KG1 (cell line): ENCODE results near the gene SFN.
A peak's percentile ranks its signal among the peaks of the same experiment; 100 is the strongest.
"Not testable (repeated sequence)": the region's sequence is repeated elsewhere in the genome, so short reads cannot be mapped to it uniquely, and the experiment has no call there.

Experiments
- DNase-seq: peaks from one replicate; lab custom pipeline; 2025; lab: John Stamatoyannopoulos, UW

Gene SFN

DNA sequence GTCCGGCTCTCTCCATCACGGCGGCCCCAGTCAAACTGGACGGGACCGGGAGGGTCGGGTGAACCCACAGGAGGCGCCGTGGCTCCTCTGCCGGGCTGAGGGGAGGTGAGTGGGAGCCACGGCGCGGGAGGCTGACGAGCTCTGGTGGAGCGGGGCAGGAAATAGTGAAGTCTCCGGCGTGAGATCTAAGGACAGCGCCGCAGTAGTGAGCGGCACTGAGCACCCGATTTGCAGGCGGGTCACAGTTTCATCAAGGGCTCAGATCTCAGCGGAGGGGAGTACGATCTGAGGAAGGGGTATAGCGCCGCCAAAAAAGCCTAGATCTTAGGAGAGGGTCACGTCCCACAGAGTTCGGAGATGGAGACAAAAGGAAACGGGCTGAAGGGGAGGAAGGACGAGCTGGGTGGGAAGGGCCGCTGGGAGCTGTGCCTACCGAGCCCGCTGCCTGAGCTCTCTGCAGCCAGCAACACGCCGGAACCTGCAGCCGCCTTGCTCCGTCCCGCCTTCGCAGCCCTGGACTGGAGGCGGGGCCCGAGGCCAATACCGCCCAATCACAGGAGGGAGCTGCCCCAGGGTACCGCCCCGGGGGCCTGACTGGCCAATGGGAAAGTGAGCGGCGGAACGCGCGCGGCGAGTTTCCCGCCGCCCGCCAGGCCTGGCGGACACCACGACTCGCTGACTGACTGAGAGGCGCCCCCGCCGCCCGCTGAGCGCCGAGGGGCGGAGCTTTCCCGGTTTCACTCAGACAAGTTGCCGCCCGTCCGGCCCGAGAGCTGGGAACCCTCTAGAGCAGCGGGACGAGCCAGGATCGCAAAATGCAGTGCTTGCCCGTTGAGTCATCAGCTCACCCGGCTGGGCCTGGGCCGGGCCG lies 1.9 kb downstream of the SFN start:
- peak; percentile 97 for DNase-seq

DNA sequence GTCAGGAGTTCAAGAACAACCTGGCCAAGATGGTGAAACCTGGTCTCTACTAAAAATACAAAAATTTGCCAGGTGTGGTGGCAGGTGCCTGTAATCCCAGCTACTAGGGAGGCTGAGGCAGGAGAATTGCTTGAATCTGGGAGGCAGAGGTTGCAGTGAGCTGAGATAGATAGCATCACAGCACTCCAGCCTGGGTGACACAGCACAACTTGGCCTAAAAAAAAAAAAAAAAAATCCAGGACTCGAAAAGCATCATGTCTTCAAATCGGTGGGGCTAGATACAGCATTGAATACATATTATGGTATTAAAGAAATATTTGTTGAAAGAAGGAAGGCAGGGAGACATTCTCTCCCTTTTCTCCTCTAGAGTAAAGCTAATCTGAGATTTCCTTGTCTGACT lies 10.1 kb downstream of the SFN start:
- not testable (repeated sequence) for DNase-seq

DNA sequence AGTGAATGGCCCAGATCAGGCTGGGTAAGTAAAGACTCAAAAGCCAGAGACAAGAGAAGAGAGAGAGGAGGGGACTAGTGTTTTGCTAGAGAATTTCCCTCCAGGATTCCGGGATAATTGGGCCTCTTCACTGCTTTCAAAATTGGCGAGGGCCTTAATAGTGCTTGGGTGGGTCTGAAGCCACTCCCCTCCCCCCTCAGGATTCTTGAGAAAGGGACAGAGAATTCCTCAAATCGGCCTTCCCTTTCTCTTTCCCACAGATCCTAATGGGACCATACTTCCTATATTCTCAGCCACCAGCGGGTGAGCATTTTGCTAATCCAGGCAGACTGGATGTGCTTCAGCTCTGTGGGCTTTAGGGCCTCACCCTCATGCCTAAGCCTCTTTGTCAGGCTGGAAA lies 11.9 kb downstream of the SFN start:
- DNase-seq: no peak

DNA sequence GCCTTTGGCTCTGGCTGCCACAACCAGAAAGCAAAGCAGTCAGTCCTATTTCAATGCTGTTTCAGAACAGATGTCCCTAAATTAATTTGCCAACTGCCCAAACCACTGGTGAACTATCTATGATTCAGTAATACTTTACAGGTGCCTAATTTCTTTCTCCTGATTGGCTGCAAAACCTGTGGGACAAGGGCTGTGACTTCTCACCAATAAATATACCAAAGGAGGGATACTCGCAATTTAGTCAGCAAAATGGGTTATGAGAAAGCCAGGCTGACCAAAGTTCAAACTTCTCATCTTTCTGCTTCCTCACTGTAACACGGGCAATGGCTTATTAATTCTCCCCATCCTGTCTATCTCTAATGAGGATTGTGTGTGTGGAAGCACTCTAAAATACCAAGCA lies 14.4 kb downstream of the SFN start:
- no peak for DNase-seq

- DNase-seq: no peak
Observed at GRCh38 chr1:26879793-26880192, 16.8 kb downstream of the SFN start.

GRCh38 chr1:26881611-26882010 lies 18.7 kb downstream of the SFN start:
- DNase-seq: not testable (repeated sequence)

GRCh38 chr1:26882696-26883463 lies 19.9 kb downstream of the SFN start:
- no peak for DNase-seq

- DNase-seq: peak; percentile 4
Observed at GRCh38 chr1:26887125-26887524, 24.2 kb downstream of the SFN start.

DNA sequence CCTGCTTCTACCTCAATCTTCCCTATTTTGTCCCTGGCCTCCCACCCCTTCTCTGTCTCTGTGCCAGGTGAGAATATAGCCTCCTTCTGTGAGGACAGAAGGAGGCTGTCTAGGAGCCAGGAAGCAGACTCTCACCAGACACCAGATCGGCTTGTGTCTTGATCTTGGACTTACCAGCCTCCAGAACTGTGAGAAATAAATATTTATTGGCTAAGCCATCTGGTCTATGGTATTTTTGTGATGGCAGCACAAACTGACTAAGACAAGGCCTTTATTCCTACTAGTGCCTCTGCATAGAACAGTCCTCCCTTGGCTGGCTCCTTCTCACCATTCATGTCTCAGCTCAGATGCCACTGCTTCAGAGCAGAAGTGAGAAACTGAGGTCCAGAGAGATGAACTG lies 25.3 kb downstream of the SFN start:
- DNase-seq: no peak

- DNase-seq: peak; percentile 52
Observed at GRCh38 chr1:26889551-26890466, 26.9 kb downstream of the SFN start, which contains the start of gene GPN2. Gene GPN2, minus strand, starts transcription at chr1:26890283. Its CDS starts 187 bp downstream, at chr1:26890096.

DNA sequence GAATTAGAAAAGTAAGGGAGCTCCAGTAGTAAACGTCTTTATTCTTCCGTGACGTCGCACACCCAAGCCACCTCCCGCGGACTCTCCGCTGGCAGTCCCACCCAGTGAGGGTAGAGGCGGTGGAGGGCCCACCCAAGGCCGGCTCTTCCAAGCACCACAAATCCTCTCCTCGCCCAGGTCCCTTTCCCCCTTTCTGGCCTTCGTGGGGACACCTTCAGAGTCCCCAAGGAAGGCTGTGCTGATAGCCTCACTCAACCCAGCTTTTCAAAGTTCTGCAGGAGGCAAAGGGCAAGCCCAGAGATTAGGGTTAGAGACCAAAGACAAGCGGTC lies 27.5 kb downstream of the SFN start:
- no peak for DNase-seq

- no peak for DNase-seq
Observed at GRCh38 chr1:26894263-26894662, 31.3 kb downstream of the SFN start.

- DNase-seq: no peak
Observed at GRCh38 chr1:26897351-26897750, 34.4 kb downstream of the SFN start.

- DNase-seq: peak; percentile 78
Observed at GRCh38 chr1:26900001-26900814, 37.3 kb downstream of the SFN start, which contains the start of gene GPATCH3. Gene GPATCH3, minus strand, starts transcription at chr1:26900467. Its CDS starts 25 bp downstream, at chr1:26900442.

DNA sequence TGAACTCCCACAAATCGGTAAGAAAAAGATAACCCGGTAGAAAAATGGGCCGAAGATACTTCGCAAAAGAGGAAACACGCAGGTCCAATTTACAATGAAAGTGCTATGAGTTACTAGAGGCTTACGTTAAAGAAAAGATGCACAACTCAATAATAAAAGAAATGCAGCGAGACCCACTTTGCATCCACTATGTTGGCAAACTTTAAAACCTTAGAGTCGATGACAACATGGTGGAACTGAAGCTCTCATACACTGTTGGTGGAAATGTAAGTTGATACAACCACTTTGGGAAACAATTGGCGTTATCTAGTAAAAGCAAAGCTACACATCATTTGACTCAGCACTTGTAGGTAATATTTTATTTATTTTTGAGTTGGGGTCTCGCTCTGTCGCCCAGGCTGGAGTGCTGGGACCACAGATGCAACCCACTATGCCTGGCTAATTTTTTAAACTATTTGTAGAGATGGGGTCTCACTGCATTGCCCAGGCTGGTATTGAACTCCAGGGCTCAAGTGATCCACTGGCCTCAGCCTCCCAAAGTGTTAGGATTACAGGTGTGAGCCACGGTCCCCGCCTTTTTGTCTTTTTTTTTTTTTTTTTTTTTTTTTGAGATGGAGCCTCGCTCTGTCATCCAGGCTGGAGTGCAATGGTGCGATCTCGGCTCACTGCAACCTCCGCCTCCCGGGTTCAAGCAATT lies 38.0 kb downstream of the SFN start:
- DNase-seq: peak; percentile 77

GRCh38 chr1:26907071-26907917 lies 44.3 kb downstream of the SFN start:
- DNase-seq: no peak

- DNase-seq: no peak
Observed at GRCh38 chr1:26909951-26910342, 47.0 kb downstream of the SFN start.

- no peak for DNase-seq
Observed at GRCh38 chr1:26910343-26911160, 47.6 kb downstream of the SFN start.
